ENCODE measurements around the gene ZMYM4.

The ZMYM4 gene

GRCh38 chr1:35282172-35282571, 13.7 kb downstream of the ZMYM4 start:
- Histone ChIP-seq H3K4me3 (ENCODE audit: low read length) (no peak overlapping the region), H3K4me1 (ENCODE audit: insufficient read depth, low read length) (no peaks in the 10 kb centered on the region), H3K36me3 (ENCODE audit: insufficient read depth, low read length) (peaks cover 35% of the 10 kb centered on the region), H3K9me3 (ENCODE audit: low read length) (peaks cover 42% of the 10 kb centered on the region), H3K27me3 (ENCODE audit: insufficient read depth, low read length) (no peaks in the 10 kb centered on the region), H2AFZ (ENCODE audit: low read depth, low read length) (no peak overlapping the region)

- Histone ChIP-seq H3K36me3 (ENCODE audit: insufficient read depth, low read length) (peaks cover 30% of the 10 kb centered on the region), H3K4me1 (ENCODE audit: insufficient read depth, low read length) (no peaks in the 10 kb centered on the region), H3K27me3 (ENCODE audit: insufficient read depth, low read length) (no peaks in the 10 kb centered on the region), H3K9me3 (ENCODE audit: low read length) (peaks cover 31% of the 10 kb centered on the region), H3K4me3 (ENCODE audit: low read length) (no peak overlapping the region), H2AFZ (ENCODE audit: low read depth, low read length) (no peak overlapping the region)
Measured at GRCh38 chr1:35284852-35285251, 16.3 kb downstream of the ZMYM4 start.

- Histone ChIP-seq H3K36me3 (ENCODE audit: insufficient read depth, low read length) (peaks cover 32% of the 10 kb centered on the region), H3K27me3 (ENCODE audit: insufficient read depth, low read length) (no peaks in the 10 kb centered on the region), H3K9me3 (ENCODE audit: low read length) (peaks cover 23% of the 10 kb centered on the region), H2AFZ (ENCODE audit: low read depth, low read length) (no peak overlapping the region), H3K4me3 (ENCODE audit: low read length) (no peak overlapping the region), H3K4me1 (ENCODE audit: insufficient read depth, low read length) (no peaks in the 10 kb centered on the region)
Measured at GRCh38 chr1:35285771-35286606, 17.5 kb downstream of the ZMYM4 start.

- Histone ChIP-seq H3K27me3 (ENCODE audit: insufficient read depth, low read length) (no peaks in the 10 kb centered on the region), H3K4me1 (ENCODE audit: insufficient read depth, low read length) (no peaks in the 10 kb centered on the region), H2AFZ (ENCODE audit: low read depth, low read length) (no peak overlapping the region), H3K36me3 (ENCODE audit: insufficient read depth, low read length) (peaks cover 40% of the 10 kb centered on the region), H3K9me3 (ENCODE audit: low read length) (peaks cover 11% of the 10 kb centered on the region), H3K4me3 (ENCODE audit: low read length) (no peak overlapping the region)
Measured at GRCh38 chr1:35287807-35288640, 19.5 kb downstream of the ZMYM4 start.

GRCh38 chr1:35288761-35289160, 20.3 kb downstream of the ZMYM4 start:
- Histone ChIP-seq H3K4me3 (ENCODE audit: low read length) (no peak overlapping the region), H3K4me1 (ENCODE audit: insufficient read depth, low read length) (no peaks in the 10 kb centered on the region), H3K36me3 (ENCODE audit: insufficient read depth, low read length) (peaks cover 47% of the 10 kb centered on the region), H3K27me3 (ENCODE audit: insufficient read depth, low read length) (no peaks in the 10 kb centered on the region), H2AFZ (ENCODE audit: low read depth, low read length) (no peak overlapping the region), H3K9me3 (ENCODE audit: low read length) (peaks cover 10% of the 10 kb centered on the region)

GRCh38 chr1:35290452-35290851, 21.9 kb downstream of the ZMYM4 start:
- Histone ChIP-seq H3K9me3 (ENCODE audit: low read length) (peaks cover 7% of the 10 kb centered on the region), H3K36me3 (ENCODE audit: insufficient read depth, low read length) (peaks cover 51% of the 10 kb centered on the region), H3K27me3 (ENCODE audit: insufficient read depth, low read length) (no peaks in the 10 kb centered on the region), H2AFZ (ENCODE audit: low read depth, low read length) (no peak overlapping the region), H3K4me3 (ENCODE audit: low read length) (no peak overlapping the region), H3K4me1 (ENCODE audit: insufficient read depth, low read length) (peaks cover 2% of the 10 kb centered on the region)

- peaks cover 2% of the 10 kb centered on the region for H3K4me1 ChIP-seq (ENCODE audit: insufficient read depth, low read length)
- H3K36me3 ChIP-seq (ENCODE audit: insufficient read depth, low read length) = peaks cover 73% of the 10 kb centered on the region
- H2AFZ ChIP-seq (ENCODE audit: low read depth, low read length) = no peak overlapping the region
- H3K9me3 ChIP-seq (ENCODE audit: low read length) = peaks cover 3% of the 10 kb centered on the region
- no peaks in the 10 kb centered on the region for H3K27me3 ChIP-seq (ENCODE audit: insufficient read depth, low read length)
- H3K4me3 ChIP-seq (ENCODE audit: low read length) = no peak overlapping the region
Measured at GRCh38 chr1:35294809-35295208, 26.3 kb downstream of the ZMYM4 start.

- Histone ChIP-seq H3K4me3 (ENCODE audit: low read length) (no peak overlapping the region), H3K4me1 (ENCODE audit: insufficient read depth, low read length) (peaks cover 2% of the 10 kb centered on the region), H3K27me3 (ENCODE audit: insufficient read depth, low read length) (no peaks in the 10 kb centered on the region), H3K36me3 (ENCODE audit: insufficient read depth, low read length) (peaks cover 58% of the 10 kb centered on the region), H2AFZ (ENCODE audit: low read depth, low read length) (no peak overlapping the region), H3K9me3 (ENCODE audit: low read length) (peaks cover 3% of the 10 kb centered on the region)
Measured at GRCh38 chr1:35297886-35298285, 29.4 kb downstream of the ZMYM4 start.

- Histone ChIP-seq H3K4me3 (ENCODE audit: low read length) (no peak overlapping the region), H3K4me1 (ENCODE audit: insufficient read depth, low read length) (peaks cover 2% of the 10 kb centered on the region), H2AFZ (ENCODE audit: low read depth, low read length) (no peak overlapping the region), H3K27me3 (ENCODE audit: insufficient read depth, low read length) (no peaks in the 10 kb centered on the region), H3K9me3 (ENCODE audit: low read length) (peaks cover 3% of the 10 kb centered on the region), H3K36me3 (ENCODE audit: insufficient read depth, low read length) (peaks cover 56% of the 10 kb centered on the region)
Measured at GRCh38 chr1:35298464-35298863, 30.0 kb downstream of the ZMYM4 start.

GRCh38 chr1:35300376-35300775, 31.9 kb downstream of the ZMYM4 start:
- H3K4me3 ChIP-seq (ENCODE audit: low read length) = no peak overlapping the region

GRCh38 chr1:35301674-35302392, 33.3 kb downstream of the ZMYM4 start:
- Histone ChIP-seq H3K36me3 (ENCODE audit: insufficient read depth, low read length) (peaks cover 42% of the 10 kb centered on the region), H3K4me3 (ENCODE audit: low read length) (no peak overlapping the region), H3K9me3 (ENCODE audit: low read length) (peaks cover 1% of the 10 kb centered on the region), H3K27me3 (ENCODE audit: insufficient read depth, low read length) (no peaks in the 10 kb centered on the region), H2AFZ (ENCODE audit: low read depth, low read length) (no peak overlapping the region), H3K4me1 (ENCODE audit: insufficient read depth, low read length) (no peaks in the 10 kb centered on the region)

More at GRCh38 chr1:35300376-35300775, 31.9 kb downstream of the ZMYM4 start:
- Histone ChIP-seq H3K9me3 (ENCODE audit: low read length) (peaks cover 1% of the 10 kb centered on the region), H2AFZ (ENCODE audit: low read depth, low read length) (no peak overlapping the region), H3K4me1 (ENCODE audit: insufficient read depth, low read length) (no peaks in the 10 kb centered on the region), H3K27me3 (ENCODE audit: insufficient read depth, low read length) (no peaks in the 10 kb centered on the region), H3K36me3 (ENCODE audit: insufficient read depth, low read length) (peaks cover 50% of the 10 kb centered on the region)

GRCh38 chr1:35305383-35305782, 36.9 kb downstream of the ZMYM4 start:
- H3K4me3 ChIP-seq (ENCODE audit: low read length) = no peak overlapping the region
- peaks cover 2% of the 10 kb centered on the region for H3K9me3 ChIP-seq (ENCODE audit: low read length)
- H3K27me3 ChIP-seq (ENCODE audit: insufficient read depth, low read length) = no peaks in the 10 kb centered on the region
- peaks cover 28% of the 10 kb centered on the region for H3K36me3 ChIP-seq (ENCODE audit: insufficient read depth, low read length)
- H3K4me1 ChIP-seq (ENCODE audit: insufficient read depth, low read length) = no peaks in the 10 kb centered on the region
- no peak overlapping the region for H2AFZ ChIP-seq (ENCODE audit: low read depth, low read length)

- H3K4me3 ChIP-seq (ENCODE audit: low read length) = no peak overlapping the region
- H3K4me1 ChIP-seq (ENCODE audit: insufficient read depth, low read length) = no peaks in the 10 kb centered on the region
- no peak overlapping the region for H2AFZ ChIP-seq (ENCODE audit: low read depth, low read length)
- H3K36me3 ChIP-seq (ENCODE audit: insufficient read depth, low read length) = peaks cover 13% of the 10 kb centered on the region
- no peaks in the 10 kb centered on the region for H3K27me3 ChIP-seq (ENCODE audit: insufficient read depth, low read length)
- peaks cover 4% of the 10 kb centered on the region for H3K9me3 ChIP-seq (ENCODE audit: low read length)
Measured at GRCh38 chr1:35315649-35316048, 47.1 kb downstream of the ZMYM4 start.
